Progenitor cell of endocrine pancreas (in vitro differentiated cells): ENCODE data around the gene PEX6. TPM values are rescaled to one million over a fixed set of nuclear protein-coding genes. Genes with fewer than 3 reads are reported as not detected.

ENCODE experiments used
- DNase-seq: peaks from one replicate; pipeline ENCODE4 v3.0.0; 2021; ENCODE audit warnings: low spot score; ENCODE audit not compliant: unreplicated experiment
- H3K27ac Mint-ChIP-seq: 2 replicates; pipeline ENCODE4 v1.8.0; 2021; ENCODE audit warnings: mild to moderate bottlenecking, moderate library complexity, mixed read lengths
- H3K27me3 Mint-ChIP-seq: 2 replicates; pipeline ENCODE4 v1.8.0; 2021; ENCODE audit warnings: mixed read lengths
- H3K36me3 Mint-ChIP-seq: 2 replicates; pipeline ENCODE4 v1.8.0; 2022; ENCODE audit warnings: mixed read lengths; ENCODE audit not compliant: insufficient read depth
- H3K4me1 Mint-ChIP-seq: 2 replicates; pipeline ENCODE4 v1.8.0; 2021; ENCODE audit warnings: low read depth, mixed read lengths
- H3K4me3 Mint-ChIP-seq: 2 replicates; pipeline ENCODE4 v1.8.0; 2021; ENCODE audit warnings: low read depth, mild to moderate bottlenecking, moderate library complexity, mixed read lengths
- H3K9me3 Mint-ChIP-seq: 2 replicates; pipeline ENCODE4 v1.8.0; 2021; ENCODE audit warnings: low read depth, mixed read lengths
- total RNA-seq: library from RNA; stranded (reverse); gene quantifications from 2 replicates; pipeline ENCODE4 v1.2.1, GENCODE V29; 2021
- TF ChIP-seq, protein P1 (sequence below): fragments of 200-600 bp; sonication (generic); IDR thresholded peaks from one replicate; pipeline ENCODE4 v1.5.0; 2021; ENCODE audit warnings: antibody characterized with exemption, mild to moderate bottlenecking; ENCODE audit not compliant: unreplicated experiment

Gene PEX6
- total RNA-seq, 1 donor from 2014 or later, result 32.3 TPM

DNA sequence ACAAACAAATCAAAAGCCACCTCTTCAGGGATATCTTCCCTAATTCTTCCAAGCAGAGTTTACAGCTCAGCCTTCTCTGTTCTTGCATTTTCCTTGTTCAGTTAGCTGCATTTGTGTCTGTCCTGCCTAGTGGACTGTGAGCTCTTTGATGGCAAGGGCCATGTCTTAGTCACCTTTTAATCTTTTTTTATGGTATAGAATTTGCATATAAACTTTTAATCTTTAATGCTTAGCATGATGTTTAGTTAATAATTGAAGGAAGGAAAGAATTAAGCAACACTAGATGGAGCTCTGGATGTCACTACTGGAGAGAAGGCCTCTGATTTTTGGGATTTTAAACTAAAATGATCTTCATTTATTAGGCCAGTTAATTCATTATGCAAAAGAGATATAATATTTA is 17.5 kb upstream of the PEX6 start:
- Mint-ChIP-seq H3K27me3 (no peaks in the 10 kb centered on the region), H3K9me3 (no peaks in the 10 kb centered on the region), H3K4me3 (no peak overlapping the region), H3K27ac (peak overlapping the region; percentile 71), H3K36me3 (peaks cover 3% of the 10 kb centered on the region), H3K4me1 (peaks cover 2% of the 10 kb centered on the region)
- TF ChIP-seq, protein P1, sequence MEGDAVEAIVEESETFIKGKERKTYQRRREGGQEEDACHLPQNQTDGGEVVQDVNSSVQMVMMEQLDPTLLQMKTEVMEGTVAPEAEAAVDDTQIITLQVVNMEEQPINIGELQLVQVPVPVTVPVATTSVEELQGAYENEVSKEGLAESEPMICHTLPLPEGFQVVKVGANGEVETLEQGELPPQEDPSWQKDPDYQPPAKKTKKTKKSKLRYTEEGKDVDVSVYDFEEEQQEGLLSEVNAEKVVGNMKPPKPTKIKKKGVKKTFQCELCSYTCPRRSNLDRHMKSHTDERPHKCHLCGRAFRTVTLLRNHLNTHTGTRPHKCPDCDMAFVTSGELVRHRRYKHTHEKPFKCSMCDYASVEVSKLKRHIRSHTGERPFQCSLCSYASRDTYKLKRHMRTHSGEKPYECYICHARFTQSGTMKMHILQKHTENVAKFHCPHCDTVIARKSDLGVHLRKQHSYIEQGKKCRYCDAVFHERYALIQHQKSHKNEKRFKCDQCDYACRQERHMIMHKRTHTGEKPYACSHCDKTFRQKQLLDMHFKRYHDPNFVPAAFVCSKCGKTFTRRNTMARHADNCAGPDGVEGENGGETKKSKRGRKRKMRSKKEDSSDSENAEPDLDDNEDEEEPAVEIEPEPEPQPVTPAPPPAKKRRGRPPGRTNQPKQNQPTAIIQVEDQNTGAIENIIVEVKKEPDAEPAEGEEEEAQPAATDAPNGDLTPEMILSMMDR, result no peak
- DNase-seq, result no peak

- Mint-ChIP-seq H3K27me3 (no peaks in the 10 kb centered on the region), H3K4me1 (peaks cover 2% of the 10 kb centered on the region), H3K9me3 (no peaks in the 10 kb centered on the region), H3K4me3 (no peak overlapping the region), H3K27ac (no peak overlapping the region), H3K36me3 (peaks cover 4% of the 10 kb centered on the region)
- TF ChIP-seq, protein P1, result no peak
- DNase-seq, result no peak
These were observed 14.5 kb upstream of the PEX6 start for GRCh38 chr6:42993445-42993844.

DNA sequence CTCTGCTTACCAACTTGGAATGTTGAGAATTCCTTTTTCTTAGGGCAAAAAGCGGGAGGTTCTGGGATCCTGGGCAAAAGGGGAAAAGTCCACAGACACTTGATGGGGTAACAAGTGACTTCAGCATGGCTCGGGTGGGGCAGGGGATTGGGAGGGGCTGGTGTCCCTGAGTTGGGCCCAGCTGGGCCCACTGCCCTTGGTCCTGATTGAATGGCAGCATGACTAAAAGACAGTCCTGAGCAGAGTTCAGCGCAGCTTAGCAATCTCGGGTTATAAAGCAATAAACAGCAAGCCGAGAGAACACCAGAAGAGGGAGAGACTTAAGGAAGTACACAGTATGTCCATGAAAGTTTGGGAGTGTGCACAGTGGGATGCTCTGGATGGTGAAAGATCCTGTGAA is 10.9 kb upstream of the PEX6 start:
- no peak for DNase-seq
- Mint-ChIP-seq H3K27me3 (no peaks in the 10 kb centered on the region), H3K27ac (no peak overlapping the region), H3K36me3 (peaks cover 2% of the 10 kb centered on the region), H3K9me3 (no peaks in the 10 kb centered on the region), H3K4me3 (no peak overlapping the region), H3K4me1 (peaks cover 19% of the 10 kb centered on the region)
- TF ChIP-seq, protein P1, result no peak

GRCh38 chr6:42988486-42989020 is 9.6 kb upstream of the PEX6 start:
- H3K4me3 Mint-ChIP-seq, result no peak overlapping the region
- DNase-seq, result no peak
- H3K4me1 Mint-ChIP-seq, result peaks cover 24% of the 10 kb centered on the region
- no peaks in the 10 kb centered on the region for H3K27me3 Mint-ChIP-seq
- H3K9me3 Mint-ChIP-seq, result no peaks in the 10 kb centered on the region
- peaks cover 2% of the 10 kb centered on the region for H3K36me3 Mint-ChIP-seq
- H3K27ac Mint-ChIP-seq, result no peak overlapping the region
- TF ChIP-seq, protein P1, result no peak

GRCh38 chr6:42987533-42988451 is 8.8 kb upstream of the PEX6 start:
- H3K36me3 Mint-ChIP-seq, result peaks cover 2% of the 10 kb centered on the region
- H3K9me3 Mint-ChIP-seq, result no peaks in the 10 kb centered on the region
- DNase-seq, result no peak
- peaks cover 24% of the 10 kb centered on the region for H3K4me1 Mint-ChIP-seq
- no peaks in the 10 kb centered on the region for H3K27me3 Mint-ChIP-seq
- H3K27ac Mint-ChIP-seq, result no peak overlapping the region
- no peak overlapping the region for H3K4me3 Mint-ChIP-seq
- TF ChIP-seq, protein P1, result no peak
